SKM-1 (cell line): ENCODE results near the gene TWNK.
A peak's percentile ranks its signal among the peaks of the same experiment; 100 is the strongest.

Experiments
- DNase-seq: peaks from one replicate; lab custom pipeline; 2025; ENCODE audit not compliant: unreplicated experiment; lab: John Stamatoyannopoulos, UW

TWNK gene

GRCh38 chr10:101010329-101010728 is 23.0 kb downstream of the TWNK start:
- no peak for DNase-seq

DNA sequence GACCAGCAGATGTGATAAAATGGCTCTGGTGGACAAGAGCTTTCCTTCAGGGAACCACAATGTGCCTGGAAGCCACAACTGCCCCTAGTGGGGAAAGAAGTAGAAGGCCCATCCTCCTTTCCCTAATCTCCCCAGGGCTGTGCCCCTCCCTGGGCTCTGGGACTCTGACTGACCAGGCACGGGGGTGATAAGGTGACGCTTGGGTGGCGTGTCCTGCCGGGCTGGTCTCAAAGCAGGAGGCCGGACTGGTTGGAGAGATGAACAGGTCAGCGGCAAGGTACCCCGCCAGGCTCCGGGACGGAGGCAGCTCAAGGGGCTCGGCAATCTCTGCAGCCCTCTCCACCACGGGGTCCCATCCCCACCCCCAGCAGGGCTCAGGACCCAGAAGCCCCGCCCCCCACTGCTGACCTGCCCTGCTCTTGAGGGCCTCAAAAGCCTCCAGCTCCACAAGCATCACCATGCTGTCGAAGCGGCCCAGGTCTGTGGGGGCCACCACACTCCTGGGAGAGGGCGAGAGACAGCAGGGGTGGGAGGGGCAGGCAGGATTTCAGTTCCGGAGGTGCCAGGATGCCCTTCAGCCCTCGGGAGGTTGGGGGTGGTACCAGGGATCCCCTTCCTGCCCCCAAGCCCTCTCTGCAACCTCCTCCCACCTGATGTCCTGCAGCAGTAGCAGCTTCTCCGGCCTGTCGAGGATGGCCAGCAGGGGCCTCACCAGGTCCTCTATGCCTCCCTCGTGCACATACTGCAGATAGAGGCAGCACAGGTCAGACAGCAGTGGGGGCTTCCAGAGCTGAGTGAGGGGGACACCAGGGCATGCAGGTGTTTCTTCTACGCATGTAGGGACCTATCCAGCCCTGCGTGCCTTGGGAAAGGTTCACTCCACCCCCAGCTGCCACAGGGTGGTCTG is 24.4 kb downstream of the TWNK start:
- DNase-seq = peak; percentile 8

GRCh38 chr10:101012525-101013364 is 25.4 kb downstream of the TWNK start:
- DNase-seq = peak; percentile 76

DNA sequence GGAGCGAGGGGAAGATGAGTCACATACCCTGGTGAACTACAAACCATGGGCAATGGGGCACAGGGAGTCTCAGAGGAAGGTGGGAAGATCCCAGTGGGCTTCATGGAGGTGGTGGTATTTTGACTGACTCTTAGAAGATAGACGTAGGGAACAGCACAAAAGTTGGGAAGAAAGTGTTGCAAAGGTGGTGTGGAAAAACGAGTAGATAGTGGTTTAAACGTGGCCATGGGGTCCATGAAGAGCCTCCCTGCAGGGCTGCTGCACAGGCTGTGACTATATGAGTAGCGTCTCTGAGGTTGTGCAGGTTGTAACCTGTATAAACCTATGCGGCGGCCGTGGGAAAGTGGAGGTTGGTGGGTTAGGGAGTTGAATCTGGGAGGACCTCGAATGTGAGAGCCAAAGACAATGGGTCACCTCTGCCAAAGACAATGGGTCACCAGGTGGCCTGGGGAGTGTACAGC is 26.1 kb downstream of the TWNK start:
- no peak for DNase-seq

DNA sequence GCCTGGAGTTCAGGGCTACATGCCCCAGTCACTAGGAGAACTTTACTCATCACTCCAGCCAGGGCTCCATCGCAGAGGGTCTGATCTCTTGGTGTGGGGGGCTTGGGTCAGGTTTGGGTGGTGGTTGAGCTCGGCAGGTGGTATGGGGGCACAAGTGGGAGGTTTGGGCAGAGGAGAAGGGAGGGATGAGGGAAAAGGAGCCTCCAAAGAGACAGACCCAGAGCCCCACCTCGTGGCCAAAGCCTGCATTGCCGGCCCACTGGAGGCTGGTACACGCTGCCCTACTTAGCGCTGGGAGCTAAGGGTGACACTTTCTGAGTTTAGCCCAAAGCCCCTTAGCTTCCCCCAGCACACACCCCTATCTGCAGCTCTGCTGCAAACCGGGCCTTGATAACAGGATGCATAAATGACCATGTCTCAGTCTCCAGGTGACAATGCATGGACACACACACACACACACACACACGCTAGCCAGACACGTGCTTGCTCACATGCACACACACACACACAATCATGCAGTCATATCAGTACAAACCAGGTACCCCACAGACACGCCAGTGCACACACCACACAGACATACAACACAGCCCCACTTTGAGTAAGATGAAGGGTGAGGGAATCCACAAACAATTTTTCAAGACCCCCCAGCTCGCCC is 27.0 kb downstream of the TWNK start:
- DNase-seq = peak; percentile 14

- DNase-seq = no peak
Observed at GRCh38 chr10:101014966-101015581, 27.7 kb downstream of the TWNK start.

DNA sequence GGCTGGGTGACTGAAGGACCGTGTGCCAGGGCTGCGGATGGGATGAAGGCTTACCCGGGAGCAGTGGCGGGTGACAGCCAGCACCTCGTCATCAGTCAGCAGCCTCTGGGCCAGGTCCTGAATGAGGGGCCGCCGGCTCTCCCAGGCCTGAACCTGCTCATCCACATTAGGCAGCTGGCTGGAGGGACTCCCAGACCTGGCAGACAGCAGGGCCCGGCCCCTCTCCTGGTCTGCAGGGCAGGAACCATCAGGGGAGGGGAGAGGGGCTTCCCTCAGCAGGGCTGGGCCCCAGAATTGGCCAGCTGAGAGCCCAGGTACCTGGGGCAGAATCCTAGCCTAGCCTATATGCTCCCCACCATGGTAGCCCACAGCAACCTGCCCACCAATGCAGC is 28.2 kb downstream of the TWNK start:
- DNase-seq = no peak

GRCh38 chr10:101016814-101017213 is 29.5 kb downstream of the TWNK start:
- DNase-seq = no peak

GRCh38 chr10:101018118-101018599 is 30.8 kb downstream of the TWNK start:
- DNase-seq = peak; percentile 26

GRCh38 chr10:101018600-101019439 is 31.5 kb downstream of the TWNK start:
- peak; percentile 40 for DNase-seq

- peak; percentile 40 for DNase-seq
Observed at GRCh38 chr10:101019440-101019703, 32.0 kb downstream of the TWNK start.

GRCh38 chr10:101020427-101021075 is 33.2 kb downstream of the TWNK start:
- DNase-seq = no peak

DNA sequence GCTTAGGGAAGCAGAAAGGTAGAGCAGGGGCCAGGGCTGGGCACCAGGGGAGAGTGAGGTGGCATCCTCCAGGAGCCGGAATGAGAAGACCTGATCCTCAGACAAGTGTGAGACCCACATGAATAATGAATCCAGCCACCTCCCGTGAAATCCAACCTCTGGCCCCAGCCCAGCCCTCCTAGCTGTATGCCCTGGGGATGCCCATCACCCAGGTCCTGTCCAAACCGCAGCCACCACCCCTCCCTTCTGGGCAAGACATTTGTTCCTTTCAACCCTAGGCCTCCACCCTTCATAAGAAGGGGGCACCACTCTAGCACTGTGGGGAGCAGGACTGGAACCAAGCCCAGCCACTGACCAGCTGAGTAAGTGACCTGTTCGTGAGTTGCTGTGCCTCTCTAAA is 33.9 kb downstream of the TWNK start:
- DNase-seq = no peak

- DNase-seq = no peak
Observed at GRCh38 chr10:101021692-101022251, 34.4 kb downstream of the TWNK start.

GRCh38 chr10:101022967-101023705 is 35.8 kb downstream of the TWNK start:
- no peak for DNase-seq

GRCh38 chr10:101027106-101027720 is 39.9 kb downstream of the TWNK start:
- DNase-seq = no peak

DNA sequence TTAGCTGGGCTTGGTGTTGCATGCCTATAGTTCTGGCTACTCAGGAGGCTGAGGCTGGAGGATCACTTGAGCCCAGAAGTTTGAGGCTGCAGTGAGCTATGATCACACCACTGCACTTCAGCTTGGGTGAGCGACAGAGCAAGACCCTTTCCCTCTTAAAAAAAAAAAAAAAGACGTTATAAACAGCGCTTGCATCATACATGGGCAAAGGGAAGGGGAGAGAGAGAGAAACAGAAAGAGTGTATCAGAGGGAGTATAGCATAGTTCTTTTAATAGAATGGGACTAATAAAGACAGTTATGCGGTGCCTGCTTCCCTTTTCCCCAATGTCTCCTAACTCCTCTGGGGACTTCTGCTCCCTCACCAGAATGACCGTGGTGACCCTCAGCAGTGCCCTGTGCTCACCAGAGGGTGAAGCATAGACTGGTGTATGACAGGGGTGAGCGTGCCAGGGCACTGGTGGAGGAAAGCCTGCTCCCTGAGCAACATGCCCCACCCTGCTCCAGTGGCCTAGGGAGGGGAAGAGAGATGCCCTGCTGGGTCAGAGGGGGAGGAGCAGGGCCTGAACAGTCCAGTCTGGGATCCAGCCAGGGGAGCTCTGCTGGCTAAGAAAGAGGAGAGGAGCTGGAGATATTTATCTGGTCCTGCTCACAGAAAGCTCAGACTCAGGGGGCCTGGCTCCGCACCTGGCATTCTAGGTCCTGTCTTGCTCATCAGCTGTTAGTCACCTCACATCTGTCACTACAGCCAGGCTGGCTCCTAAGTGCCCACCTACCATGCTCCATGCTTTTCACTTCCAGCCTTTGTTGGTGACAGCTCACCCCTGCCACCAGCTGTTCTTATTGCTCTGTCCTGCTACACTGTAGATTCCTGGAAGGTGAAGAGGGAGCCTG is 41.3 kb downstream of the TWNK start:
- DNase-seq = no peak
